OCI-LY7 (cell line): ENCODE measurements around the gene TPRN. TPM values are rescaled to one million over a fixed set of nuclear protein-coding genes. Genes with fewer than 3 reads are reported as not detected.

Experiments used
- BruUV-seq: library from RNA; stranded (reverse); fragments of 400-500 nt; replicated peaks from 2 replicates; lab custom pipeline; 2021; lab: Mats Ljungman, UMichigan
- CTCF ChIA-PET: fragments of 300-600 bp; sonication (Branson Sonifier 250); formaldehyde crosslinking; loops from one replicate; lab custom pipeline; 2022; ENCODE audit warnings: antibody characterized with exemption; ENCODE audit not compliant: unreplicated experiment; lab: Charles Lee
- POLR2A ChIA-PET: fragments of 300-600 bp; sonication (Branson Sonifier 250); formaldehyde crosslinking; loops from one replicate; lab custom pipeline; 2022; ENCODE audit warnings: antibody characterized with exemption; lab: Charles Lee
- DNase-seq: peaks from one replicate; pipeline ENCODE4 v3.0.0-alpha.2; 2015; ENCODE audit warnings: low spot score
- H2AFZ ChIP-seq: fragments of 200-600 bp; sonication (generic), shearing (Covaris generic); 2 replicates; pipeline ENCODE4 v1.6.1; 2014; ENCODE audit warnings: mild to moderate bottlenecking, antibody characterized with exemption, low read length, moderate library complexity
- H3K27ac ChIP-seq: fragments of 200-600 bp; sonication (generic); 2 replicates; pipeline ENCODE4 v1.5.1; 2014; ENCODE audit warnings: mixed run types, low read depth, mild to moderate bottlenecking, moderate library complexity, low read length, inconsistent platforms; ENCODE audit not compliant: poor library complexity, severe bottlenecking
- H3K36me3 ChIP-seq: fragments of 200-600 bp; sonication (generic); 2 replicates; pipeline ENCODE4 v1.6.1; 2014; ENCODE audit warnings: mild to moderate bottlenecking, antibody characterized with exemption, low read length, moderate library complexity, mixed read lengths; ENCODE audit not compliant: insufficient read depth
- H3K4me1 ChIP-seq: fragments of 200-600 bp; sonication (generic); 2 replicates; pipeline ENCODE4 v1.5.1; 2014; ENCODE audit warnings: mild to moderate bottlenecking, low read length; ENCODE audit not compliant: insufficient read depth, poor library complexity, severe bottlenecking
- H3K4me2 ChIP-seq: fragments of 200-600 bp; sonication (generic); 2 replicates; pipeline ENCODE4 v1.6.1; 2014; ENCODE audit warnings: mild to moderate bottlenecking, low read length
- H3K4me3 ChIP-seq: fragments of 200-600 bp; sonication (generic); 2 replicates; pipeline ENCODE4 v1.5.1; 2014; ENCODE audit warnings: mild to moderate bottlenecking, low read depth, low read length; ENCODE audit not compliant: poor library complexity, severe bottlenecking
- H3K79me2 ChIP-seq: fragments of 200-600 bp; sonication (generic); 2 replicates; pipeline ENCODE4 v1.6.1; 2016; ENCODE audit warnings: low read depth, mild to moderate bottlenecking, low read length, moderate library complexity, mixed read lengths; ENCODE audit not compliant: insufficient read depth
- H3K9me2 ChIP-seq: fragments of 200-600 bp; sonication (generic); 2 replicates; pipeline ENCODE4 v1.6.1; 2016; ENCODE audit warnings: mild to moderate bottlenecking, low read length, mixed read lengths; ENCODE audit not compliant: insufficient read depth
- H3K9me3 ChIP-seq: fragments of 200-600 bp; sonication (generic); 2 replicates; pipeline ENCODE4 v1.6.1; 2014; ENCODE audit warnings: mild to moderate bottlenecking, mixed run types, low read length, mixed read lengths
- H4K20me1 ChIP-seq: fragments of 200-600 bp; sonication (generic); 2 replicates; pipeline ENCODE4 v1.6.1; 2014; ENCODE audit warnings: mild to moderate bottlenecking, antibody characterized with exemption, low read length, moderate library complexity, mixed read lengths; ENCODE audit not compliant: insufficient read depth
- CTCF ChIP-seq: fragments of 200-600 bp; sonication (generic); conservative IDR thresholded peaks from 2 replicates; pipeline ENCODE4 v1.5.1; 2014; ENCODE audit warnings: mild to moderate bottlenecking, antibody characterized with exemption, low read length, moderate library complexity, mixed read lengths
- EZH2phosphoT487 ChIP-seq: fragments of 200-600 bp; sonication (generic); IDR thresholded peaks from 2 replicates; pipeline ENCODE4 v1.6.1; 2018; ENCODE audit warnings: low read depth, borderline replicate concordance, mild to moderate bottlenecking, mixed run types, antibody characterized with exemption, low read length, moderate library complexity, mixed read lengths
- intact Hi-C: fragments of 100-400 bp; cut with micrococcal nuclease; formaldehyde crosslinking; loops from one replicate; pipeline ENCODE4 v1.10.0; 2022; ENCODE audit not compliant: unreplicated experiment
- total RNA-seq, 2 experiments: library from RNA; depleted of rRNA in 1 of 2; stranded (reverse); fragments of >200 nt in 1 of 2; shearing (Covaris generic) in 1 of 2; gene quantifications; 2 replicates each; pipeline ENCODE4 v1.2.3, GENCODE V29; 2014 to 2022

Gene TPRN
- total RNA-seq, 2 experiments from 2014 or later, result 9.0 to 15.9 TPM

- Histone ChIP-seq H3K4me2 (peak overlapping the region; percentile 50), H3K79me2 (no peaks in the 10 kb centered on the region), H4K20me1 (no peaks in the 10 kb centered on the region), H3K4me1 (peaks cover 4% of the 10 kb centered on the region), H3K4me3 (peak overlapping the region; percentile 26), H3K9me2 (no peaks in the 10 kb centered on the region), H3K27ac (no peak overlapping the region), H3K9me3 (no peaks in the 10 kb centered on the region), H3K36me3 (no peaks in the 10 kb centered on the region), H2AFZ (no peak overlapping the region)
- TF ChIP-seq CTCF (no peak), EZH2phosphoT487 (peak; percentile 6)
- intact Hi-C loops, result no loop called here
- BruUV-seq, result no TSS peak
- DNase-seq, result no peak
- POLR2A ChIA-PET, result no interaction called here
- CTCF ChIA-PET, result no interaction called here
Measured at GRCh38 chr9:137168904-137169856, 31.4 kb downstream of the TPRN start.

- no peak for TF ChIP-seq CTCF
- TF ChIP-seq EZH2phosphoT487, result peak; percentile 35; the same call in 1 of the 2 replicates
- ChIA-PET POLR2A (no interaction called here), CTCF (interaction anchor here (0.5 kb wide), 1 partner anchor 32 kb away, joined by 3 read pairs; no protein-coding TSS in a partner anchor)
- Histone ChIP-seq H3K4me2 (peak overlapping the region; percentile 50; the same call in 1 of the 2 replicates), H4K20me1 (no peaks in the 10 kb centered on the region), H3K9me2 (no peaks in the 10 kb centered on the region), H3K79me2 (no peaks in the 10 kb centered on the region), H2AFZ (no peak overlapping the region), H3K4me1 (peaks cover 4% of the 10 kb centered on the region), H3K27ac (no peak overlapping the region), H3K36me3 (no peaks in the 10 kb centered on the region), H3K9me3 (no peaks in the 10 kb centered on the region), H3K4me3 (peak overlapping the region; percentile 26)
- intact Hi-C loops, result no loop called here
- BruUV-seq, result no TSS peak
- no peak for DNase-seq
Measured at GRCh38 chr9:137168573-137168903, 32.0 kb downstream of the TPRN start.
